ENCODE results near the gene COL26A1. TPM values are rescaled to one million over a fixed set of nuclear protein-coding genes. Genes with fewer than 3 reads are reported as not detected.
"Not testable (repeated sequence)": the region's sequence is repeated elsewhere in the genome, so short reads cannot be mapped to it uniquely, and the experiment has no call there.

COL26A1 gene
- polyA plus RNA-seq, 12 donors = 0.69 to 5.1 (median 1.5) TPM; not detected in 2

GRCh38 chr7:101491442-101491841 lies 128.8 kb downstream of the COL26A1 start:
- DNase-seq = not testable (repeated sequence)

DNA sequence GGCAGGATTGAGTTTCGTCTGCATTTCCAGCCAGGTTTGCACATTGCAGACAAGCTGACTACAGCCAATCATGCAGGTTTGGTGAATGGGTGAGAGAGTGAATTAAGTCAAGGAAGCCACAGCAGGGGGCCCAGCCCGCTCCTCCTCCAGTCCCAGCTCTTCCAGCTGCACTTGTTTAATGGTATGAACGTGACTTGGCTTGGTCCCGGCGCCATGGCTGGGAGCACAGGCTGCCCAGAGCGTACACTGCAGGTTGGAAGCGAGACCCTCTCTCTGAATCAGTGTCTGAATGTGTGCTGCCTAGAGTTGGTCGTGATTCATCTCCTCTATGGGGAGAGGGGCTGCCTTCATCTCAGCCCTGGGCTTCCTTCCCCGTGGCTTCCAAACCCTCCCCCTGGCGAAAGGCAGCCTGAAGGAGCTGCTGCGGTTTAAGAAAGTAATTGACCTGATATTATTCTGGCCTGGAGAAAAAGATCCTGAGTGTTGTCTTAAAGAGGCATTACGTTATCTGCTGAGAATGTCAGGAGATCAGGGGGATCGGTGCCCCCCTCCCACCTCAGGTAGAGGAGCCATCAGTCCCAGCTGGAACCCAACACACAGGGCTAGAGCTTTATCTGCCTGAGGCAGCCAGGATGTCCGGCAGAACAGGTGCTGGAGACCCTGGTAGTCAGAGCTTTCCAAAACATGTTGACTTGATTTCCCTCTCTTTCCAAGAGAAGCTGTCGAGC lies 132.1 kb downstream of the COL26A1 start:
- peak; percentile 41 for DNase-seq

GRCh38 chr7:101496017-101496416 lies 133.3 kb downstream of the COL26A1 start:
- no peak for DNase-seq

- no peak for DNase-seq
Measured at GRCh38 chr7:101501351-101501750, 138.7 kb downstream of the COL26A1 start.

GRCh38 chr7:101502466-101503098 lies 139.9 kb downstream of the COL26A1 start:
- DNase-seq = no peak

GRCh38 chr7:101505510-101505909 lies 142.8 kb downstream of the COL26A1 start:
- DNase-seq = not testable (repeated sequence)

GRCh38 chr7:101506531-101506930 lies 143.9 kb downstream of the COL26A1 start:
- DNase-seq = no peak

GRCh38 chr7:101507327-101507726 lies 144.7 kb downstream of the COL26A1 start:
- no peak for DNase-seq

DNA sequence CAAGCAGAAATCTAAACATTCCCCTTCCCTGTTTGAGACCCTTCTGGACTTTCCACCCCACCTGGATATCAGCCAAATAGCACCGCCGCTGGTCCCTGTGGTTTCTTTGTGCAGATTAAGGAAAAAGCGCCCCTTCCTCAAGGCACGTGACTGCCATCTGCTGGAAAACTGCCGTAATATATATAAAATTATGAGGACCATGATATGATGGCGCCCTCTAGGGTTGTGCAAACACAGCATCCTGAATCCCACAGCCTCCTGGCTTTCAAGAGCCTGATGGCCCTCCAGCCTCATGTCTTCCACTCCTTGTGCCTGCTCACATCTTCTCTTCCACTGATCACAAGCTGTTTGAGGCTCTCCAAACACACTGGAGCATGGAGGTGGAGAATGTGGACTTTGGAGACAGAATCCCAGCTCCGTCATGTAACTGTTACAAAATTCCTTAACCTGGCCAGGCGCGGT lies 145.1 kb downstream of the COL26A1 start:
- DNase-seq = peak; percentile 67

- no peak for DNase-seq
Measured at GRCh38 chr7:101510297-101510696, 147.6 kb downstream of the COL26A1 start.

- no peak for DNase-seq
Measured at GRCh38 chr7:101511965-101512364, 149.3 kb downstream of the COL26A1 start.

DNA sequence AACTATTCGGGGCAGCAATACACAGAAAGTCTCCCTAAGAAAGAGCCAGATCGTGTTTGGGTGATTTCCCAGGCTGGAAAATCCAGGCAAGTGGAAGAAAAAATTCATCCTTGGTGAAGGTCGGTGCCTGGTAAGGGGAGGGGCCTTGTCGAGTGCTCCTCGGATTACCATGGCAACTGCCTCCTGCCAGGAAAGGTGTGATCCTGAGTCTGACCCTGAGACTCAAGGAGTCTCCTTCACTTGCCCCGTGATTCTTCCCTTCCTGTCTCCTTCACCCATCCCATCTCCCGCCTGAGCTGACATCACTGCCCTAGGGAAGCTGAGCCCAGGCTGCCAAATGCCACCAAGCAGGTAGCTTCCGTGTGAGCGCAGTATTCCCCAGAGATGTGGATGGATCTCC lies 154.2 kb downstream of the COL26A1 start:
- no peak for DNase-seq

DNA sequence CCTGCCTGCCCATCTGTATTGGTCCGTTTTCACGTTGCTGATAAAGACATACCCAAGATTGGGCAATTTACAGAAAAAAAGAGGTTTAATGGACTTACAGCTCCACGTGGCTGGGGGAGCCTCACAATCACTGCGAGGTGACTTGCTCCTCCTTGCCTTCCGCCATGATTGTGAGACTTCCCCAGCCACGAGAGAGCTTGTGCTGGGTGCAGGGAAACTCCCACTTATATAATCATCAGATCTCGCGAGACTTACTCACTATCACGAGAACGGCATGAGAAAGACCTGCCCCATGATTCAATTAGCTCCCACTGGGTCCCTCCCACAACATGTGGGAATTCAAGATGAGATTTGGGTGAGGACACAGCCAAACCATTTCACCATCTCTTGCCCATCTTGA lies 154.6 kb downstream of the COL26A1 start:
- no peak for DNase-seq

DNA sequence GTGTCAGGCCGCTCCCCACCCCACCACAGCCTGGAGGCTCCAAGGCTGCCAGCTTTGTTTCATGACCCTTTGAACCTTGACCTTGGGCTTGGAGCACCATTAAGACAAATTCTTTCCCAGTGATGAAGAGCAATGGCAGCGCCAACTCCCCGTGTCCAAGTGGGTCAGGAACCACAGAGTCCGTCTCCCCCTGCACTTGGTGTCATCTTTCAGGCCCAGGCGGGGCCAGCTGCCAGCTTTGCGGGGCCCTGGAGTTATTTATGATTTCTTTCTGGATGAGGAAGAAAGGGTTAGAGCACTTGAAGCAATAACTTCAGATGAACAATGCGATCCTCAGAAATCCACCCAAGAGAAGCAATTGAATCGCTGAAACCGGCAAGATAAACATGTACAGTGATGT lies 155.7 kb downstream of the COL26A1 start:
- DNase-seq = no peak

GRCh38 chr7:101519324-101520023 lies 156.8 kb downstream of the COL26A1 start:
- no peak for DNase-seq

DNA sequence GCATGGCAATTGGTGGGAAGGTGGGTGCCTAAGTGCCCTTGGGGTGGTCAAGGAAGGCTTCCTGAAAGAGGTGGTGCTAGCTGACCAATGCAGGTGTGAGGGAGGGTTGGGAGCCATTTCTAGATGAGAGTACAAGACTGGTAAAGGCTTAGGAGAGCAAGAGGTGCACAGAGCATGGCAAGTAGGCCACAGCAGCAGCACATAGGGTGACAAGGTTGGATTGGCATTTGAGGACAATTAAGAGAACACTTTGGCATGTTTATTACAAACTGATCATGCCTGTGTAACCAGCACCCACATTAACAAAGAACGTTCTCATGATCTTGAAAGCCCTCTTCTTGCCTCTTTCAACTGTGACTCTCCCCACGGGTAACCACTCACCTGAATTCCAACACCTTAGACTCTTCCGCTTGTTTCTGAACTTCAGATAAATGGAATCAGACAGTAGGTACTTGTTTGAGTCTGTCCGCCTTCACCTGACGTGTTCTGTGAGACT lies 158.8 kb downstream of the COL26A1 start:
- DNase-seq = no peak

- no peak for DNase-seq
Measured at GRCh38 chr7:101522021-101522420, 159.3 kb downstream of the COL26A1 start.

- no peak for DNase-seq
Measured at GRCh38 chr7:101527844-101528667, 165.4 kb downstream of the COL26A1 start.

- DNase-seq = no peak
Measured at GRCh38 chr7:101529560-101529959, 166.9 kb downstream of the COL26A1 start.

DNA sequence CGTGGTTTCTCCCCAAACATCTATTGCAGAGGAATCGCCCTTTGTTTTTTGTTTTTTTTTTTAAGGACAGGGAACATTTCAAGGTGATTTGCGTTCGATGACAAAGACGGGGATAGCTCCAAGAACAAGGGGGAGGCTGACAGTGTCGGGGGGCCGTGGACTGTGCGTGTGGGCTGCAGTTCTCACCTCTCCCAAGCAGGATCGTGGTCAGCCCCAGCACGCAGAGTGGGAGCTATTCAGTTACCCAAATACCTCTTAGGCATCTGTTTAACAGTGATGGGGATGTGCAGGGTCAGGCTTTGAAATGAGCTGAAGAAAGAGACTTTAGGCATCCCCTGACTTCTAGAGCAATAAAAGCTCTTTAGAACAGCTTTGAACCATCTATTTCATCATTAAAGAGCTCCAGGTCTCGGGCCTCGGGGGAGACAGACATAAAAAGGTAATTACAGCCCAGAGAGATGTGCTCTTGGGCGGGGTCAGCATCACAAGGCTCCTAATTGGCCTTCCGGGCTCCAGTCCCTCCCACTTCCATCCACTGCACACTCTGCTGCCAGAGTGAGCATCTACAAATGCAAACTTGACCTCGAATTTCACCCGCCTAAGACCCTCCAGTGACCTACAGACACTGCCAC lies 169.2 kb downstream of the COL26A1 start:
- no peak for DNase-seq

GRCh38 chr7:101532400-101533102 lies 169.9 kb downstream of the COL26A1 start:
- DNase-seq = no peak

Data from muscle of arm (tissue), 12 donors.